GM04503 (cell line): Measurements from ENCODE around the gene TOR2A.

Source experiments
- DNase-seq: peaks from one replicate; pipeline ENCODE4 v3.0.0-alpha.2; 2012; ENCODE audit warnings: low read depth

The TOR2A gene

DNA sequence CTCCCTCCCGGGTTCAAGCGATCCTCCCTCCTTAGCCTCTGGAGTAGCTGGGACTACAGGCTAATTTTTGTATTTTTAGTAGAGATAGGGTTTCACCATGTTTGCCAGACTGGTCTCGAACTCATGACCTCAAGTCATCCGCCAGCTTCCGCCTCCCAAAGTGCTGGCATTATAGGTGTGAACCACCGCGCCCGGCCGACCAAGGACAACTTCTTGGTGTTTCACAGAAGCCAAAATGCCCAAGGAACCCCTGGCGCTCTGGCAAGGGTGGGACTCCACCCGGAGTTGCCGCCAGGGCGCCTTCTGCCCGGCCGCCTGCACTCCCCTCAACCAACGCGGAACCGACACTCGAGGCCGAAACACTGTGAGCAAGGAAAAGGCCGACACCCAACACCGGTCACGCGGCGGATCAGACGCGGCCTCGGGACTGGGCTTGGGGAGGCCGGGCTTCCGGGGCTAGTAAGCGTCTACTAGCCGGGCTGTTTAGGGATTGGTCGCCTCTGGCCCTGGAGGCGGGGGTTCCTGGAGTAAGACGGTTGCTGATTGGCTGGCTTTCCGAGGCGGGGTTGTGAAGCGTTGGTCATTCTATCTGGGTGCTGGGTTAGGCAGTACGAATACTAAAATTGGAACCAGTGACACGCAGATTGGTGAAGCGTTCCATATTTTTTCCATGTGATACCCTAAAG, 36.0 kb downstream of the TOR2A start:
- peak; percentile 88 for DNase-seq

DNA sequence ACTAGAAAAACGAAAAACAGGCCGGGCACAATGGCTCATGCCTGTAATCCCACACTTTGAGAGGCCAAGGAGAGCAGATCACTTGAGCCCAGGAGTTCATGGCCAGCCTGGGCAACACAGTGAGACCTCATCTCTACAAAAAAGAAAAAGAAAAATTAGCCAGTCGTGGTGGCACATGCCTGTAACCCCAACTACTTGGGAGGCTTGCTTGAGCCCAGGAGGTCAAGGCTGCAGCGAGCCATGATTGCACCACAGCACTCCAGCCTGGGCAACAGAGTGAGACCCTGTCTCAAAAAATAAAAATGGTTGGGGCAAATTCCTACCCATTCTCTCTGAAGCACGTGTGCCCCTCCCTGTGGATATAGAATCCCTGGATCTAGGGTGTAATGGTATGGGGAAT, 36.7 kb downstream of the TOR2A start:
- DNase-seq: no peak

DNA sequence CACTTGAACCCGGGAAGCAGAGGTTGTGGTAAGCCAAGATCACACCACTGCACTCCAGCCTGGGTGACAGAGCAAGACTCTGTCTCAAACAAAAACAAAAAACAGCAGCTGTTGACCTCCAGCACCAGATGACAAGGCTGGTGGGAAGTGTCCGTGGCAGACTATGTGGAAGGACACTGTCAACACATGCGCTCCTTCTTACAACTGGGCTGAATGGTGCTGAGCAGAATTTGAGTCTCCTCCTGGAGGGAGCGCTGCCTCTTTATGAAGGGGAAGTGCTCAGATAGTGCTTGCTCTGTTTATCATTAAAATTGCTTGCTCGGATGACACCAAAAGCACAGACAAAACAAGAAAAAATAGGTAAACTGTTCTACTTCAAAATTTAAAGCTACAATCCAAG, 37.5 kb downstream of the TOR2A start:
- DNase-seq: no peak

DNA sequence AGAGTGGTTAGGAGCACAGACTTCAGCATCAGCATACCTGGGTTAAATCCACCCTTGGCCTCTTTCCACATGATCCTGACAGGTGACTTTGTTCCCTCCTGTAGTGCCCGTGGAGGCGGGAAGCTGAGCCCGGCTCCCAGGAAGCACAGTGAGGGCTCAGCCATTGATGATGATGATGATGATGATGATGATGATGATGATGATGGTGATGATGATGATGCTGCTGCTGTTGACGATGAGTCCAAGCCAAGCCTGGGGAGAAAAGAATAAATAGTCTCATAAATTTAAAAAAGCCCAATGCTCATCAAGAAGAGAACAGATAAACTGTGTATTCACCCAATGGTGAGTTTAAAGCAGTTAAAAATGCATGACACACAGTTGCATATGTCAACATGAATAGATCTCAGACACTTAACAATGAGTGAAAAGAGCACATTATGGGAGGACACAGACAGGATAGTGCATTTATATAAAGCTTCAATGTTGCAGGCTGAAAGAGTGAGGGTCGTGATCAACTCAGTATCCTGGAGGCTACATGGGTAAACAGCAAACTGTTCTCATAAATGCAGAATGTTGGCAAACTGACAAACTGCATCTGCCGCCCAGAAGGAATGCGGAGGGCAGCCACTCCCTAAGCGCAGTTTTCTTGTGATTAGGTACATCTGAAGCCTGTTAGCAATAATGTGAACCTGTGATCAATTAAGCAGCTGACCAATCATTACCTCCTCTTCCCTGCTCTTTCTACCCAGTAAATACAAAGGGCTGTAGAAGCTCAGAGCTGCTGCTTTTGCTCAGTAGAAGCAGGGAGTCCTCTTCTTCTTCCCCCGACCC, 40.0 kb downstream of the TOR2A start:
- no peak for DNase-seq

DNA sequence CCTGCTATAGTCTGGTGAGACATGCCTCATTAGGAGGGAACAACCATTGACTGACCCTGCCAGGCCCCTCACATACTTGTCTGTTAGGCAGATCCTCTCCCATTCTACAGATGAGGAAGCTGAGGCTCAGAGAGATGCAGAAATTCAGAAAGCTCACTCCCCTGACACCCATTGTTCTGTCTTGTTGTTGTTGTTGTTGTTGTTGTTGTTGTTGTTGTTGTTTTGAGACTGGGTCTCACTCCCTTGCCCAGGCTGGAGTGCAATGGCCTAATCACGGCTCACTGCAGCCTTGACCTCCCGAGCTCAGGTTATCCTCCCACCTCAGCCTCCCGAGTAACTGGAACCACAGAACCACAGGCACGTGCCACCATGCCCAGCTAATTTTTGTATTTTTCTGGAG, 41.4 kb downstream of the TOR2A start:
- no peak for DNase-seq

DNA sequence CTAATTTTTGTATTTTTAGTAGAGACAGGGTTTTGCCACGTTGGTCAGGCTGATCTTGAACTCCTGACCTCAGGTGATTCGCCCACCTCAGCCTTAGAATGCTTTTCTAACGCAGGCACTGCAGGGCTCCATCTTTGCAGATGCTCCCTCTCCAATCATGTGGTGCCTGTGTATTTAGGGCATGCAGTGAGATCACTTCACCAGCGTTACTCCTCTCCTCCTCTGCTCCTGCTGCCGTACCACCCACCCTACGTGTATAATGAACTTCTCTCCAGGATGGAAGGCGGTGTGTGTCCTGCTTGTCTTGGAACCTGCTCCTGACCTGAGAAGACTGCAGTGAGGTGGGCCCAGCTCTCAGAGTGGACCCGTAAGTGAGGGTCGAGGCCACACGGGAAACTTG, 42.0 kb downstream of the TOR2A start:
- DNase-seq: no peak

DNA sequence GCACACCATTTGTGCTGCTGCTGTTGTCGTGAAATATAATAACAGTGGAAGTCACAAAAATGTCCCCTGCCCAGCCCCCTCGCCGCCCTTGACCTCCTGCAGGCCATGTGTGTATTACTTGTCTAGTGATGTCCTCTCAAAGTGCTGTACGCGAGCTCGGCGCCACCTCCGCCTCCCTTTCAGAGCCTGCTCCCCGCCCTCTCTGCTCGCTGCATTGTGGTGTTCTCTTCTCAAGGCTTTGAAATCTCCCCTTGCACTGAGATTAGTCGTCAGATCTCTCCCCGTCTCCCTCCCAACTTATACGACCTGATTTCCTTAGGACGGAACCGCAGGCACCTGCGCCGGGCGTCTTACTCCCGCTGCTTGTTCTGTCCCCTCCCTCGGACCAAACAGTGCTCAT, 43.0 kb downstream of the TOR2A start:
- DNase-seq: no peak

DNA sequence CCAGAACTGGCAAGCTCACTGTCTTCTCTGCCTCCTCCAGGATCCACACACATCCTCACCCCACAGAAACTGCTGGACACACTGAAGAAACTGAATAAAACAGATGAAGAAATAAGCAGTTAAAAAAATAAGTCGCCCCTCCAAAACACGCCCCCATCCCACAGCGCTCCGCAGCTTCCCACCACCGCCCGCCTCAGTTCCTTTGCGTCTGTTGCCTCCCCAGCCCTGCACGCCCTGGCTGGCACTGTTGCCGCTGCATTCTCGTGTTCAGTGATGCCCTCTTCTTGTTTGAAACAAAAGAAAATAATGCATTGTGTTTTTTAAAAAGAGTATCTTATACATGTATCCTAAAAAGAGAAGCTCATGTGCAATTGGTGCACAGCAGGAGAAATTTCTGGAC, 44.4 kb downstream of the TOR2A start:
- DNase-seq: no peak

DNA sequence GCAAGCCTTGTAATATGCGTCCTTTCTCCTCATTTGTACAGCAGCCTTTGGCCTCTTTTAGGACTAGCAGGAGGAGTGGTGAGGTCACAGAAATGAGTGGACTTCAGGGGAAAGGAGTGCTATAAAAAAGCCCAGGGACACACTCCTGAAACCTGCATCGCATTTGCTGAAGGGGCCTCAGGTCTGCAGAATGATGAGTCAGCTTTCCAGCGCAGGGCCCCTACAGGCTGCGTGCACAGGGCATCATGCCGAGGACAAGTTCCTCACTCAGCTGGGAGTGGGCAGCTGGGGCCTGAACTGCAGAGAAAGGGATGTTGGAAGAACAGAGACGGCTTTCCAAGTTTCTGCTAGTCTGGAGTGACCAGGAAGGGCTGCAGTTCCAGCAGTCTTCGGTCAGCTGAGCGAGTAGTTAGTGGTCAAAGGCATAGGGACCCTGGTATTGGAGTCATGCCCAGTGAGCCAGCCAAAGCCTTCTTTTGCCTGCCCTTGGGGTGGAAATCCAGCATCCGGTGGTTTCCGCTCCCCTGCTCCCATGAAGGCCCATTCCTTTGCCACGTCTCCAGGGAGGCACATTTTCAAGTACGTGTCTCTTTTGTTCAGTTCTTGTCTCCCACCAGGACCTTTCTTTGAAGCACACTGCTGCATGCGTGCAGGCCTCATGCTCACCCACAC, 45.6 kb downstream of the TOR2A start:
- no peak for DNase-seq

DNA sequence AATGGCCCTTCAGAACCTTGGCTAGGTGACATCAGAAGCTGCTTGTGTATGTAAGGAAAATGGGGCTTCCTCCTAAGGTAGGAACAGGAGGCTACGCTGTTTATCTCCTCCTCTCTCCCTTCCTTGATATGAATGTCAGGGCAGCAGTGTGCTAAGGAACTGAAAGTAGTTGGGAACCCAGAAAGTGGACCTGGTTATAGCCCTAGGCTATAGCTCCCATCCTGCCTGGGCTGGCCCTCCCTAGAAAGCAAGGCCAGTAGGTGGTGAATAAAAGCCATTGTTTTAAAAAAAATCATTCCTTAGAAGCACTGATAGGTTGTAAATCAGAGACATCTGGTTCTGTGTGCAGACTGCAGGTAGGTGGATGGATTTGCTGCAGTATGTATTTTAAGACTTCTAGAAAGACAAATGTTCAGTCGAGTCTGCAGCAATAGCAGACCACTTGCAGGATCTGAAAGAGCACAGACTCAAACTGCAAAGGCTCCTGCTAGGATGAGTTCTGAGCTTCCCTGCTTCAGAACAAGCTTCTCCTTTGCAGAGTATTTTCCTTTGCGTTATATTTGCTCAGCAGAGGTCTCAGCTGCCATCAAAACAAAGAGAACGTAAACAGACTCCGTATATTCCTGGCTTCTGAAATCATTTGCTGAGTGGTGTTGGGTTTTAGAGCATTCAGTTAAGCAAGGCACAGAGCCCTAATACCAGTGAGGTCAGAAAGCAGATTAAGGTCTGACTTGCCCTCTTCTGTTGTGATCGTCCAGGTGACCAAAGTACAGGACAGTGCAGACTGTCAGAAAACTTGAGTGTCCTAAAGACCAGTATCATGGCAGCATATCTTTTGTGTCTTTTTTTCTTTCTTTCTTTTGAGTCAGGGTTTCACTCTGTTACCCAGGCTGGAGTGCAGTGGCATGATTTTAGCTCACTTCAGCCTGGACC, 48.4 kb downstream of the TOR2A start:
- DNase-seq: no peak

DNA sequence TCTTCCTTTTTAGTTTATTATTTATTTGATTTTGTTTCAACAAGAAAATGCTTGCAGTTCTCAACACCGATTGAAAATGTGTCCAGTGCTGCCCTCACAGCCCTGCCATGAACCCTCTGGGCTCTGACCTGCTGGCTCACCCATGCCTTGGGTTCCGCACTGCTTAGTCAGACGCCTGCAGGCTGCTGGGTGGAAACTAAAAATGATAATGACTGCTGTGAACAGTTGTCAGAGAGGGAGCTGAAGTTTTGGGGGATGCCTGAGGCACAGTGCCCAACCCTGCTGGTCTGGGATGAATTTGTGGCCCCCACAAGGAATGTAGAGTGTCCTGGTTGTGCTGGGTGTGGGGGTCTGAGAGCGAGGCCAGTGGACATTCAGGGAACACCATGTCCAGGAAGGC, 50.5 kb downstream of the TOR2A start:
- DNase-seq: peak; percentile 49

DNA sequence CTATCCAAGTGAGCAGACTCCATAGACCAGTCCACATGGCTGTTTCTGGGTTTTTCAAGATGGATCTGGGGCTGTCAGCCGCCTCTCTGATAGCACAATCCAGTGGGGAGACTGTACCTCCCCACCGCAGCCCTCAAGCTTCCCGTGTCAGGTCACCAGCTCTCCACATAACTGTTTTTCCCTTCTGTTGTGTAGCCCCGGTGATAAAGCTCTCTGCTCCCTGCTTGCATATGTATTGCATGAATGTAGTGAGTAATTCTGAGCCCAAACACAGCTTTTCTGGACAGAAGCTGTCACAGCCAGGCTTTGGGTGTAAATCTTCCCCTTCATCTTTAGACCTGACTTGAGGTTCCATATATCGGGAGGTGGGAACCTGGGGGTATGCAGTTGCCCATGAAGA, 51.4 kb downstream of the TOR2A start:
- DNase-seq: peak; percentile 78

DNA sequence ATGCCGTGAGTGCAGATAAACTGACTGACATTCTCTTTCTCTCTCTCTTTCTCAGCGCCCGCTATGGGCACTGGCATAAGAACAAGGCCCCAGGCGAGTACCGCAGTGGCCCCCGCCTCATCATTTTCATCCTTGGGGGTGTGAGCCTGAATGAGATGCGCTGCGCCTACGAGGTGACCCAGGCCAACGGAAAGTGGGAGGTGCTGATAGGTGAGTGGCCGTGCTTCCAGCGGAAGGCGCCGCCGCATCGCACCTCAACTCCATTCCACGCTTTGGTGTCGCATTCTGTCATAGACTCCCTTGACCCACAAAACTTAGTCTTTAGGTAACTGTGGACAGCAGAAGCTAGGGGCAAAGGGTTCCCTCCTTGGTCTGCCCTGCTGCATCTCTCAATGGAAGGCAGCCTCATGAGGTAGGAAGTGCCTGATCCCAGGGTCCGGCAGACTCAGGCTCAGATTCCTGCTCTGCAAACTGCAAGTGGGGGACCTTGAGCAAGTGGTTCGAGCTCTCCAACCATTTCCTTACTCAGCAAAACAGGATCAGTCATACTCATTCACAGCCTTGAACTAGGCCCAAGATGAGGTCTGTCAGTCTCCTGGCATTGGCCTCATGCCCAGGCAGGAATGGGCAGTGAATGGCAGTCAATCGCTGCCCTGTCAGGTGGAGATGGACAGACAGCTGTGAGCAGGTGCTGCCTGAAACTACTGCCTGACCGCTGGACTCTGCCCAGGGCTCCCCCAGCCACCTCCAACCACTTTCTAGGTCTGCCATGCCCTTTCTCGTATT, 52.5 kb downstream of the TOR2A start:
- no peak for DNase-seq
